Activated naive CD4-positive, alpha-beta T cell treated with anti-CD3 and anti-CD28 coated beads, Interleukin-2, amount 10 ng/mL, durations not matched to agents 7 days and 5 days (primary cell): Measurements from ENCODE around the gene GRID1.

Source experiments
- CTCF ChIA-PET: fragments of 350-600 bp; sonication (Branson Sonifier 250); formaldehyde crosslinking; loops from one replicate; lab custom pipeline; 2021; ENCODE audit warnings: antibody characterized with exemption; lab: Charles Lee
- DNase-seq: peaks from one replicate; pipeline ENCODE4 v3.0.0-alpha.2; 2020
- H3K27ac Mint-ChIP-seq: one replicate; pipeline ENCODE4 v1.8.0; 2021; ENCODE audit warnings: mild to moderate bottlenecking, moderate library complexity, mixed read lengths
- H3K27me3 Mint-ChIP-seq: one replicate; pipeline ENCODE4 v1.8.0; 2021; ENCODE audit warnings: mild to moderate bottlenecking, mixed read lengths
- H3K36me3 Mint-ChIP-seq: one replicate; pipeline ENCODE4 v1.8.0; 2021; ENCODE audit warnings: mixed read lengths
- H3K4me1 Mint-ChIP-seq: one replicate; pipeline ENCODE4 v1.8.0; 2021; ENCODE audit warnings: mixed read lengths
- H3K4me3 Mint-ChIP-seq: one replicate; pipeline ENCODE4 v1.8.0; 2021; ENCODE audit warnings: mild to moderate bottlenecking, moderate library complexity, mixed read lengths
- H3K9me3 Mint-ChIP-seq: one replicate; pipeline ENCODE4 v1.8.0; 2021; ENCODE audit warnings: mixed read lengths

Gene GRID1

GRCh38 chr10:86204421-86205305 is 161.9 kb downstream of the GRID1 start:
- no peak overlapping the region for H3K4me3 Mint-ChIP-seq
- DNase-seq = no peak
- CTCF ChIA-PET = no interaction called here
- H3K36me3 Mint-ChIP-seq = no peaks in the 10 kb centered on the region
- H3K27me3 Mint-ChIP-seq = peaks cover 12% of the 10 kb centered on the region
- H3K9me3 Mint-ChIP-seq = no peaks in the 10 kb centered on the region
- H3K27ac Mint-ChIP-seq = no peak overlapping the region
- H3K4me1 Mint-ChIP-seq = no peaks in the 10 kb centered on the region

GRCh38 chr10:86203162-86203905 is 163.3 kb downstream of the GRID1 start:
- Mint-ChIP-seq H3K9me3 (no peaks in the 10 kb centered on the region), H3K36me3 (no peaks in the 10 kb centered on the region), H3K27ac (no peak overlapping the region), H3K4me1 (no peaks in the 10 kb centered on the region), H3K27me3 (peaks cover 9% of the 10 kb centered on the region), H3K4me3 (no peak overlapping the region)
- DNase-seq = peak; percentile 47
- CTCF ChIA-PET = no interaction called here

- H3K4me1 Mint-ChIP-seq = no peaks in the 10 kb centered on the region
- H3K27me3 Mint-ChIP-seq = peaks cover 7% of the 10 kb centered on the region
- CTCF ChIA-PET = no interaction called here
- H3K4me3 Mint-ChIP-seq = no peak overlapping the region
- H3K36me3 Mint-ChIP-seq = no peaks in the 10 kb centered on the region
- H3K9me3 Mint-ChIP-seq = no peaks in the 10 kb centered on the region
- DNase-seq = no peak
- H3K27ac Mint-ChIP-seq = no peak overlapping the region
Measured at GRCh38 chr10:86202226-86202735, 164.3 kb downstream of the GRID1 start.

- H3K4me1 Mint-ChIP-seq = no peaks in the 10 kb centered on the region
- no peak overlapping the region for H3K4me3 Mint-ChIP-seq
- H3K9me3 Mint-ChIP-seq = no peaks in the 10 kb centered on the region
- CTCF ChIA-PET = no interaction called here
- no peaks in the 10 kb centered on the region for H3K36me3 Mint-ChIP-seq
- no peak for DNase-seq
- H3K27me3 Mint-ChIP-seq = peaks cover 7% of the 10 kb centered on the region
- H3K27ac Mint-ChIP-seq = no peak overlapping the region
Measured at GRCh38 chr10:86200867-86201266, 165.7 kb downstream of the GRID1 start.

GRCh38 chr10:86200269-86200668 is 166.3 kb downstream of the GRID1 start:
- Mint-ChIP-seq H3K36me3 (no peaks in the 10 kb centered on the region), H3K4me3 (no peak overlapping the region)

GRCh38 chr10:86199041-86199440 is 167.6 kb downstream of the GRID1 start:
- Mint-ChIP-seq H3K27ac (no peak overlapping the region), H3K4me3 (no peak overlapping the region), H3K36me3 (no peaks in the 10 kb centered on the region), H3K4me1 (no peaks in the 10 kb centered on the region), H3K9me3 (no peaks in the 10 kb centered on the region), H3K27me3 (peaks cover 7% of the 10 kb centered on the region)
- no peak for DNase-seq
- CTCF ChIA-PET = no interaction called here

More at GRCh38 chr10:86200269-86200668, 166.3 kb downstream of the GRID1 start:
- DNase-seq = no peak
- H3K27me3 Mint-ChIP-seq = peaks cover 7% of the 10 kb centered on the region
- H3K4me1 Mint-ChIP-seq = no peaks in the 10 kb centered on the region
- no peaks in the 10 kb centered on the region for H3K9me3 Mint-ChIP-seq
- CTCF ChIA-PET = no interaction called here
- H3K27ac Mint-ChIP-seq = no peak overlapping the region

GRCh38 chr10:86198271-86198670 is 168.3 kb downstream of the GRID1 start:
- H3K4me3 Mint-ChIP-seq = no peak overlapping the region
- H3K9me3 Mint-ChIP-seq = no peaks in the 10 kb centered on the region
- H3K27me3 Mint-ChIP-seq = peaks cover 7% of the 10 kb centered on the region
- no peaks in the 10 kb centered on the region for H3K36me3 Mint-ChIP-seq
- CTCF ChIA-PET = no interaction called here
- H3K27ac Mint-ChIP-seq = no peak overlapping the region
- H3K4me1 Mint-ChIP-seq = no peaks in the 10 kb centered on the region
- DNase-seq = no peak

- CTCF ChIA-PET = no interaction called here
- no peak for DNase-seq
- H3K27me3 Mint-ChIP-seq = peaks cover 7% of the 10 kb centered on the region
- H3K9me3 Mint-ChIP-seq = no peaks in the 10 kb centered on the region
- no peak overlapping the region for H3K4me3 Mint-ChIP-seq
- H3K4me1 Mint-ChIP-seq = no peaks in the 10 kb centered on the region
- no peak overlapping the region for H3K27ac Mint-ChIP-seq
- no peaks in the 10 kb centered on the region for H3K36me3 Mint-ChIP-seq
Measured at GRCh38 chr10:86197166-86197790, 169.3 kb downstream of the GRID1 start.

- no peak overlapping the region for H3K27ac Mint-ChIP-seq
- no peaks in the 10 kb centered on the region for H3K9me3 Mint-ChIP-seq
- no peaks in the 10 kb centered on the region for H3K36me3 Mint-ChIP-seq
- H3K4me3 Mint-ChIP-seq = no peak overlapping the region
- no peak for DNase-seq
- H3K27me3 Mint-ChIP-seq = peaks cover 7% of the 10 kb centered on the region
- no peaks in the 10 kb centered on the region for H3K4me1 Mint-ChIP-seq
- CTCF ChIA-PET = no interaction called here
Measured at GRCh38 chr10:86195521-86196157, 171.0 kb downstream of the GRID1 start.

- CTCF ChIA-PET = no interaction called here
- H3K27me3 Mint-ChIP-seq = peaks cover under 1% of the 10 kb centered on the region
Measured at GRCh38 chr10:86194684-86195083, 171.9 kb downstream of the GRID1 start.

GRCh38 chr10:86193841-86194240 is 172.8 kb downstream of the GRID1 start:
- no peaks in the 10 kb centered on the region for H3K9me3 Mint-ChIP-seq
- no peak overlapping the region for H3K27ac Mint-ChIP-seq
- H3K4me3 Mint-ChIP-seq = no peak overlapping the region
- CTCF ChIA-PET = no interaction called here
- H3K27me3 Mint-ChIP-seq = peaks cover under 1% of the 10 kb centered on the region
- H3K4me1 Mint-ChIP-seq = no peaks in the 10 kb centered on the region
- no peak for DNase-seq
- no peaks in the 10 kb centered on the region for H3K36me3 Mint-ChIP-seq

More at GRCh38 chr10:86194684-86195083, 171.9 kb downstream of the GRID1 start:
- Mint-ChIP-seq H3K4me3 (no peak overlapping the region), H3K9me3 (no peaks in the 10 kb centered on the region), H3K4me1 (no peaks in the 10 kb centered on the region), H3K36me3 (no peaks in the 10 kb centered on the region), H3K27ac (no peak overlapping the region)
- DNase-seq = no peak

- H3K27me3 Mint-ChIP-seq = peaks cover 5% of the 10 kb centered on the region
- H3K27ac Mint-ChIP-seq = no peak overlapping the region
- H3K36me3 Mint-ChIP-seq = no peaks in the 10 kb centered on the region
- no peak overlapping the region for H3K4me3 Mint-ChIP-seq
- no peaks in the 10 kb centered on the region for H3K9me3 Mint-ChIP-seq
- H3K4me1 Mint-ChIP-seq = no peaks in the 10 kb centered on the region
- no peak for DNase-seq
- CTCF ChIA-PET = no interaction called here
Measured at GRCh38 chr10:86192691-86193090, 173.9 kb downstream of the GRID1 start.

- H3K9me3 Mint-ChIP-seq = no peaks in the 10 kb centered on the region
Measured at GRCh38 chr10:86192147-86192546, 174.4 kb downstream of the GRID1 start.

GRCh38 chr10:86191686-86192085 is 174.9 kb downstream of the GRID1 start:
- Mint-ChIP-seq H3K27me3 (peaks cover 5% of the 10 kb centered on the region), H3K36me3 (no peaks in the 10 kb centered on the region), H3K4me1 (no peaks in the 10 kb centered on the region), H3K9me3 (no peaks in the 10 kb centered on the region), H3K4me3 (no peak overlapping the region), H3K27ac (no peak overlapping the region)
- CTCF ChIA-PET = no interaction called here
- DNase-seq = no peak

More at GRCh38 chr10:86192147-86192546, 174.4 kb downstream of the GRID1 start:
- CTCF ChIA-PET = no interaction called here
- DNase-seq = no peak
- Mint-ChIP-seq H3K36me3 (no peaks in the 10 kb centered on the region), H3K4me3 (no peak overlapping the region), H3K4me1 (no peaks in the 10 kb centered on the region), H3K27ac (no peak overlapping the region), H3K27me3 (peaks cover 5% of the 10 kb centered on the region)
